Esophagus (tissue), 2 donors: ENCODE results near the gene APH1B. TPM values are rescaled to one million over a fixed set of nuclear protein-coding genes. Genes with fewer than 3 reads are reported as not detected.

Experiments used
- H3K27ac ChIP-seq, 2 donors: one replicate each; pipeline ENCODE4 v1.5.1; 2013; ENCODE audit warnings: low read depth in 2 of 2, mild to moderate bottlenecking in 2 of 2, inconsistent platforms in 1 of 2, low read length in 1 of 2, moderate library complexity in 1 of 2
- H3K27me3 ChIP-seq, 2 donors: one replicate each; pipeline ENCODE4 v1.6.1; 2013; ENCODE audit warnings: low read length in 2 of 2, control low read depth in 1 of 2, mild to moderate bottlenecking in 1 of 2; ENCODE audit not compliant: insufficient read depth in 2 of 2, control insufficient read depth in 1 of 2
- H3K36me3 ChIP-seq, 2 donors: one replicate each; pipeline ENCODE4 v1.6.1; 2013; ENCODE audit warnings: low read length in 1 of 2; ENCODE audit not compliant: control insufficient read depth in 2 of 2, insufficient read depth in 2 of 2
- H3K4me1 ChIP-seq, 2 donors: one replicate each; pipeline ENCODE4 v1.6.1; 2013; ENCODE audit warnings: low read length in 1 of 2; ENCODE audit not compliant: control insufficient read depth in 2 of 2, insufficient read depth in 2 of 2
- H3K4me3 ChIP-seq, 2 donors: one replicate each; pipeline ENCODE4 v1.5.1; 2013; ENCODE audit warnings: low read length in 2 of 2, mild to moderate bottlenecking in 2 of 2, low read depth in 1 of 2, moderate library complexity in 1 of 2
- H3K9me3 ChIP-seq, 2 donors: one replicate each; pipeline ENCODE4 v1.6.1; 2013; ENCODE audit warnings: mild to moderate bottlenecking in 2 of 2, low read depth in 1 of 2, low read length in 1 of 2, moderate library complexity in 1 of 2; ENCODE audit not compliant: control insufficient read depth in 2 of 2, insufficient read depth in 1 of 2
- WGBS, 2 donors: extraction: QIAGEN DNeasy Blood & Tissue Kit; methylation state at CpG; one replicate each; pipeline ENCODE4 v1.1.7; 2013; 5-methylcytosine and 5-hydroxymethylcytosine counted together
- polyA plus RNA-seq, 2 donors: library from polyadenylated mRNA; stranded (reverse); fragments of 200-250 nt; gene quantifications; one replicate each; pipeline ENCODE4 v1.2.3, GENCODE V29; 2013
- donor health status: healthy with polysubstance abuse.
- donor health status: Bipolar disorder and iron deficiency.

Gene APH1B
- polyA plus RNA-seq, 2 donors: 1.6 to 2.0 TPM

- peak overlapping the region in 1 of 2 donors; percentile 51 for H3K27ac ChIP-seq
These were observed 55.1 kb downstream of the APH1B start for GRCh38 chr15:63332367-63333124.

GRCh38 chr15:63334821-63335220, 57.4 kb downstream of the APH1B start:
- WGBS, 2 donors: 73 to 79% methylated on average over 2 of the region's 2 CpGs
- peaks cover 0 to 16% of the 10 kb centered on the region in 2 donors for H3K36me3 ChIP-seq
- peaks cover 0 to 8% of the 10 kb centered on the region in 2 donors for H3K4me1 ChIP-seq
- H3K9me3 ChIP-seq: no peaks in the 10 kb centered on the region
- H3K27ac ChIP-seq: no peak overlapping the region
- no peak overlapping the region for H3K4me3 ChIP-seq
- no peaks in the 10 kb centered on the region for H3K27me3 ChIP-seq

More at GRCh38 chr15:63332367-63333124, 55.1 kb downstream of the APH1B start:
- Histone ChIP-seq H3K4me3 (no peak overlapping the region), H3K4me1 (peaks cover 0 to 6% of the 10 kb centered on the region in 2 donors), H3K36me3 (peaks cover 0 to 5% of the 10 kb centered on the region in 2 donors), H3K27me3 (no peaks in the 10 kb centered on the region), H3K9me3 (no peaks in the 10 kb centered on the region)
- WGBS, 2 donors: 39 to 51% methylated on average over 9 of the region's 9 CpGs

- no peaks in the 10 kb centered on the region for H3K27me3 ChIP-seq
- WGBS, 2 donors: 80 to 81% methylated on average over 8 of the region's 8 CpGs
- H3K9me3 ChIP-seq: no peaks in the 10 kb centered on the region
- peaks cover 0 to 5% of the 10 kb centered on the region in 2 donors for H3K4me1 ChIP-seq
- H3K36me3 ChIP-seq: peaks cover 0 to 21% of the 10 kb centered on the region in 2 donors
- no peak overlapping the region for H3K4me3 ChIP-seq
- no peak overlapping the region for H3K27ac ChIP-seq
These were observed 58.3 kb downstream of the APH1B start for GRCh38 chr15:63335543-63336240.

GRCh38 chr15:63337046-63337445, 59.6 kb downstream of the APH1B start:
- H3K4me3 ChIP-seq: no peak overlapping the region
- H3K36me3 ChIP-seq: peaks cover 0 to 28% of the 10 kb centered on the region in 2 donors
- H3K27ac ChIP-seq: no peak overlapping the region
- no peaks in the 10 kb centered on the region for H3K9me3 ChIP-seq
- 89 to 94% methylated on average over 4 of the region's 4 CpGs for WGBS, 2 donors
- H3K27me3 ChIP-seq: no peaks in the 10 kb centered on the region
- H3K4me1 ChIP-seq: peaks cover 0 to 5% of the 10 kb centered on the region in 2 donors

GRCh38 chr15:63338170-63338569, 60.8 kb downstream of the APH1B start:
- Histone ChIP-seq H3K36me3 (peaks cover 0 to 30% of the 10 kb centered on the region in 2 donors), H3K27me3 (no peaks in the 10 kb centered on the region), H3K4me1 (peaks cover 0 to 2% of the 10 kb centered on the region in 2 donors), H3K27ac (no peak overlapping the region), H3K9me3 (no peaks in the 10 kb centered on the region), H3K4me3 (no peak overlapping the region)

- 82 to 87% methylated on average over 10 of the region's 10 CpGs for WGBS, 2 donors
- Histone ChIP-seq H3K4me1 (peaks cover 0 to 2% of the 10 kb centered on the region in 2 donors), H3K27me3 (no peaks in the 10 kb centered on the region), H3K9me3 (no peaks in the 10 kb centered on the region), H3K4me3 (no peak overlapping the region), H3K36me3 (peaks cover 0 to 30% of the 10 kb centered on the region in 2 donors), H3K27ac (no peak overlapping the region)
These were observed 61.8 kb downstream of the APH1B start for GRCh38 chr15:63339006-63339766.

GRCh38 chr15:63339836-63340235, 62.4 kb downstream of the APH1B start:
- Histone ChIP-seq H3K4me1 (peaks cover 0 to 2% of the 10 kb centered on the region in 2 donors), H3K4me3 (no peak overlapping the region), H3K36me3 (peaks cover 0 to 35% of the 10 kb centered on the region in 2 donors), H3K27ac (no peak overlapping the region), H3K27me3 (no peaks in the 10 kb centered on the region), H3K9me3 (no peaks in the 10 kb centered on the region)
- 66 to 84% methylated on average over 1 of the region's 1 CpG for whole genome bisulfite sequencing, 2 donors

GRCh38 chr15:63340353-63340752, 62.9 kb downstream of the APH1B start:
- Histone ChIP-seq H3K36me3 (peaks cover 0 to 37% of the 10 kb centered on the region in 2 donors), H3K4me1 (peaks cover 0 to 2% of the 10 kb centered on the region in 2 donors), H3K9me3 (no peaks in the 10 kb centered on the region), H3K27ac (no peak overlapping the region), H3K27me3 (no peaks in the 10 kb centered on the region), H3K4me3 (no peak overlapping the region)
- WGBS, 2 donors: 78 to 82% methylated on average over 8 of the region's 8 CpGs

- Histone ChIP-seq H3K4me1 (peaks cover 0 to 2% of the 10 kb centered on the region in 2 donors), H3K27me3 (no peaks in the 10 kb centered on the region), H3K36me3 (peaks cover 0 to 37% of the 10 kb centered on the region in 2 donors), H3K9me3 (no peaks in the 10 kb centered on the region), H3K4me3 (no peak overlapping the region), H3K27ac (no peak overlapping the region)
- WGBS, 2 donors: 79 to 85% methylated on average over 3 of the region's 3 CpGs
These were observed 63.5 kb downstream of the APH1B start for GRCh38 chr15:63340878-63341277.
